Activated CD8-positive, alpha-beta T cell treated with anti-CD3 and anti-CD28 coated beads for 36 hours (primary cell): ENCODE results near the gene OR4E2. TPM values are rescaled to one million over a fixed set of nuclear protein-coding genes. Genes with fewer than 3 reads are reported as not detected.

ENCODE experiments used
- ATAC-seq: fragments of 200-7000 bp; cut with Tn5 transposase; one replicate; pipeline ENCODE4 v1.10.0; 2021; ENCODE audit warnings: mild to moderate bottlenecking, moderate library complexity
- CTCF ChIA-PET: fragments of 350-600 bp; sonication (Branson Sonifier 250); formaldehyde crosslinking; loops from one replicate; lab custom pipeline; 2021; ENCODE audit warnings: antibody characterized with exemption; lab: Charles Lee
- POLR2A ChIA-PET: fragments of 350-600 bp; sonication (Branson Sonifier 250); formaldehyde crosslinking; loops from one replicate; lab custom pipeline; 2021; ENCODE audit warnings: antibody characterized with exemption; lab: Charles Lee
- DNase-seq: peaks from one replicate; pipeline ENCODE4 v3.0.0-alpha.2; 2020
- H3K27ac Mint-ChIP-seq: one replicate; pipeline ENCODE4 v1.8.0; 2021; ENCODE audit warnings: mild to moderate bottlenecking, mixed read lengths
- H3K27me3 Mint-ChIP-seq: one replicate; pipeline ENCODE4 v1.8.0; 2021; ENCODE audit warnings: mixed read lengths
- H3K36me3 Mint-ChIP-seq: one replicate; pipeline ENCODE4 v1.8.0; 2021; ENCODE audit warnings: low read depth, mixed read lengths
- H3K4me1 Mint-ChIP-seq: one replicate; pipeline ENCODE4 v1.8.0; 2021; ENCODE audit warnings: low read depth, mixed read lengths
- H3K4me3 Mint-ChIP-seq: one replicate; pipeline ENCODE4 v1.8.0; 2021; ENCODE audit warnings: mild to moderate bottlenecking, moderate library complexity, mixed read lengths
- H3K9me3 Mint-ChIP-seq: one replicate; pipeline ENCODE4 v1.8.0; 2021; ENCODE audit warnings: mixed read lengths
- CTCF ChIP-seq: fragments of 200-600 bp; IDR thresholded peaks from one replicate; pipeline ENCODE4 v1.8.0; 2022; ENCODE audit warnings: antibody characterized with exemption, mild to moderate bottlenecking
- intact Hi-C: fragments of 100-400 bp; cut with micrococcal nuclease; formaldehyde crosslinking; loops from one replicate; pipeline ENCODE4 v1.10.0; 2022
- total RNA-seq, 2 experiments: library from RNA; stranded (reverse); gene quantifications; one replicate each; pipeline ENCODE4 v1.2.3, GENCODE V29; 2021

OR4E2 gene
- total RNA-seq, 2 experiments from 2014 or later = not detected

GRCh38 chr14:21631084-21631483 lies 22.6 kb upstream of the OR4E2 start:
- Mint-ChIP-seq H3K27ac (no peak overlapping the region), H3K4me1 (no peaks in the 10 kb centered on the region), H3K4me3 (no peak overlapping the region), H3K36me3 (no peaks in the 10 kb centered on the region), H3K27me3 (peaks cover 2% of the 10 kb centered on the region), H3K9me3 (no peaks in the 10 kb centered on the region)
- ATAC-seq (no peak), DNase-seq (no peak)
- ChIA-PET POLR2A (no interaction called here), CTCF (no interaction called here)
- TF ChIP-seq CTCF = no peak
- intact Hi-C loops = no loop called here

GRCh38 chr14:21634840-21635239 lies 18.8 kb upstream of the OR4E2 start, which contains the start of gene OR10G2:
Gene OR10G2, minus strand, starts transcription at chr14:21634940. Its CDS starts 98 bp downstream, at chr14:21634842.
- H3K27me3 Mint-ChIP-seq = peaks cover 3% of the 10 kb centered on the region
- POLR2A ChIA-PET = no interaction called here
- no peak within 1 kb of the TSS for H3K27ac Mint-ChIP-seq
- no peak for TF ChIP-seq CTCF
- no peaks in the 10 kb centered on the region for H3K4me1 Mint-ChIP-seq
- CTCF ChIA-PET = no interaction called here
- H3K36me3 Mint-ChIP-seq = no peaks in the 10 kb centered on the region
- intact Hi-C loops = no loop called here
- ATAC-seq (no peak), DNase-seq (no peak)
- H3K4me3 Mint-ChIP-seq = no peak within 1 kb of the TSS
- H3K9me3 Mint-ChIP-seq = no peaks in the 10 kb centered on the region

GRCh38 chr14:21642683-21643082 lies 11.0 kb upstream of the OR4E2 start:
- no peaks in the 10 kb centered on the region for H3K36me3 Mint-ChIP-seq
- H3K27ac Mint-ChIP-seq = peak overlapping the region; percentile 37
- no peaks in the 10 kb centered on the region for H3K9me3 Mint-ChIP-seq
- ChIA-PET CTCF (interaction anchor here (1.4 kb wide), 1 partner anchor 69 kb away, joined by 3 read pairs; no protein-coding TSS in a partner anchor), POLR2A (interaction anchor here (0.7 to 1.4 kb wide), 4 partner anchors 10 to 913 kb away, joined by 3 to 4 read pairs (median 4); no protein-coding TSS in a partner anchor)
- H3K27me3 Mint-ChIP-seq = peaks cover 5% of the 10 kb centered on the region
- ATAC-seq = no peak
- TF ChIP-seq CTCF = no peak
- no peak for DNase-seq
- H3K4me3 Mint-ChIP-seq = peak overlapping the region; percentile 61
- intact Hi-C loops = loop anchor here (5.0 kb wide), 1 partner anchor 70 kb away; no protein-coding TSS in a partner anchor
- H3K4me1 Mint-ChIP-seq = no peaks in the 10 kb centered on the region

GRCh38 chr14:21643407-21643806 lies 10.2 kb upstream of the OR4E2 start:
- no peak for ATAC-seq
- peaks cover under 1% of the 10 kb centered on the region for H3K9me3 Mint-ChIP-seq
- no peak for TF ChIP-seq CTCF
- peaks cover 5% of the 10 kb centered on the region for H3K27me3 Mint-ChIP-seq
- peak overlapping the region; percentile 27 for H3K27ac Mint-ChIP-seq
- DNase-seq = no peak
- H3K4me1 Mint-ChIP-seq = no peaks in the 10 kb centered on the region
- peak overlapping the region; percentile 61 for H3K4me3 Mint-ChIP-seq
- intact Hi-C loops = loop anchor here (5.0 kb wide), 1 partner anchor 69 kb away; no protein-coding TSS in a partner anchor
- CTCF ChIA-PET = interaction anchor here (1.4 kb wide), 1 partner anchor 68 kb away, joined by 3 read pairs; no protein-coding TSS in a partner anchor
- POLR2A ChIA-PET = interaction anchor here (0.6 to 1.1 kb wide), 3 partner anchors 9 to 912 kb away, joined by 3 to 4 read pairs (median 4); no protein-coding TSS in a partner anchor
- no peaks in the 10 kb centered on the region for H3K36me3 Mint-ChIP-seq

GRCh38 chr14:21647380-21647779 lies 6.3 kb upstream of the OR4E2 start:
- peaks cover 1% of the 10 kb centered on the region for H3K9me3 Mint-ChIP-seq
- no peak for TF ChIP-seq CTCF
- ChIA-PET POLR2A (no interaction called here), CTCF (interaction anchor here (1.2 to 1.3 kb wide), 2 partner anchors 64 to 76 kb away, joined by 3 to 5 read pairs; no protein-coding TSS in a partner anchor)
- no peaks in the 10 kb centered on the region for H3K36me3 Mint-ChIP-seq
- no peak overlapping the region for H3K4me3 Mint-ChIP-seq
- no peak for DNase-seq
- no peak overlapping the region for H3K27ac Mint-ChIP-seq
- intact Hi-C loops = no loop called here
- peaks cover 21% of the 10 kb centered on the region for H3K27me3 Mint-ChIP-seq
- no peak for ATAC-seq
- no peaks in the 10 kb centered on the region for H3K4me1 Mint-ChIP-seq
